ENCODE measurements around the gene RGS7. TPM values are rescaled to one million over a fixed set of nuclear protein-coding genes. Genes with fewer than 3 reads are reported as not detected.

RGS7 gene
- total RNA-seq, 4 donors from 2014 or later: 0.27 TPM; not detected in 3

DNA sequence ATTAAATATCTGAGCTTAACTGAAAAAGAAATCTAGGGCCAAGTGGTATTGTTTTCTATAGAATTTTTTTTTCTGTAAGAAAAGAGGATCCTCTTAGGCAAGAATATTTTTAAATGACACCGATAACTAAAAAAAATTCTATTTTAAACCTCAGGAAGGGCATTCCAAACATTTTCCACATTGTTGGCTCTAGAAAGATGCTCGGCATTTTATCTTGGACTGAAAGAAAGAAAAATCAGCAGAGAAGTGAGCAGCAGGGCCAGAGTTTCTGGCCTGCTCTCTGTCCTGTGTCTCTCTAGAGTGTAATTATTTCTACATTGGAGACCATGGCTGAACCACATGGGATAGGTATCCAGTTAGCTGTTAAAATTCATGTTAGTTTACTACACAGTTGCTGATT is 552.5 kb downstream of the RGS7 start:
- H3K27me3 ChIP-seq: no peaks in the 10 kb centered on the region
- H3K4me1 ChIP-seq: no peaks in the 10 kb centered on the region
- H3K4me3 ChIP-seq: no peak overlapping the region
- no peak overlapping the region for H3K27ac ChIP-seq
- ATAC-seq: no peak
- TF ChIP-seq POLR2AphosphoS5 (IDR thresholded peaks at IDR 0.05) (no peak), POLR2A (IDR thresholded peaks at IDR 0.05) (no peak), EP300 (IDR thresholded peaks at IDR 0.05) (no peak)
- TF ChIP-seq, protein P1, sequence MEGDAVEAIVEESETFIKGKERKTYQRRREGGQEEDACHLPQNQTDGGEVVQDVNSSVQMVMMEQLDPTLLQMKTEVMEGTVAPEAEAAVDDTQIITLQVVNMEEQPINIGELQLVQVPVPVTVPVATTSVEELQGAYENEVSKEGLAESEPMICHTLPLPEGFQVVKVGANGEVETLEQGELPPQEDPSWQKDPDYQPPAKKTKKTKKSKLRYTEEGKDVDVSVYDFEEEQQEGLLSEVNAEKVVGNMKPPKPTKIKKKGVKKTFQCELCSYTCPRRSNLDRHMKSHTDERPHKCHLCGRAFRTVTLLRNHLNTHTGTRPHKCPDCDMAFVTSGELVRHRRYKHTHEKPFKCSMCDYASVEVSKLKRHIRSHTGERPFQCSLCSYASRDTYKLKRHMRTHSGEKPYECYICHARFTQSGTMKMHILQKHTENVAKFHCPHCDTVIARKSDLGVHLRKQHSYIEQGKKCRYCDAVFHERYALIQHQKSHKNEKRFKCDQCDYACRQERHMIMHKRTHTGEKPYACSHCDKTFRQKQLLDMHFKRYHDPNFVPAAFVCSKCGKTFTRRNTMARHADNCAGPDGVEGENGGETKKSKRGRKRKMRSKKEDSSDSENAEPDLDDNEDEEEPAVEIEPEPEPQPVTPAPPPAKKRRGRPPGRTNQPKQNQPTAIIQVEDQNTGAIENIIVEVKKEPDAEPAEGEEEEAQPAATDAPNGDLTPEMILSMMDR (IDR thresholded peaks at IDR 0.05): no peak
- no peaks in the 10 kb centered on the region for H3K36me3 ChIP-seq
- no peaks in the 10 kb centered on the region for H3K9me3 ChIP-seq
- WGBS, 2 donors (ENCODE audit: low coverage in 1 of 2): 26 to 34% methylated on average over 2 of the region's 2 CpGs

DNA sequence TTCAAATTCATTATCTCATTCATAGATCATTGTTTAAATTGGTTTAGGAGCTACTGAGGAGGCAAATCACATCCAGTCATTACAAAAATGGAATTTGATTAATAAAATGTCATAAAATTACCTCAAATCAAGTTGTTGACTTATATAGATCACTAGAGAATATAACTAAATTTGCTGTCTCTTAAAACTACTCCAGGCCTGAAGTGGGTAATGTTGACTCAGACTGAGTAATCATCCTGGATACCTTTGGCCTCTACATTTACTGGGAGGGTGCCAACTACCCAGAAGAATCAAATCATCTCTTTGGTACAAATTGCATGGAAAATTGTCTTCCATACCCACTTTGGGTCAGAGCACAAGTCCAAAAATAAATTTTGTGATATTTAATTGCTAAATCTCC is 553.9 kb downstream of the RGS7 start:
- no peak for ATAC-seq
- TF ChIP-seq, protein P1 (IDR thresholded peaks at IDR 0.05): no peak
- TF ChIP-seq POLR2A (IDR thresholded peaks at IDR 0.05) (no peak), POLR2AphosphoS5 (IDR thresholded peaks at IDR 0.05) (no peak), EP300 (IDR thresholded peaks at IDR 0.05) (no peak)
- Histone ChIP-seq H3K4me3 (no peak overlapping the region), H3K9me3 (no peaks in the 10 kb centered on the region), H3K4me1 (no peaks in the 10 kb centered on the region), H3K27ac (no peak overlapping the region), H3K27me3 (no peaks in the 10 kb centered on the region), H3K36me3 (no peaks in the 10 kb centered on the region)

DNA sequence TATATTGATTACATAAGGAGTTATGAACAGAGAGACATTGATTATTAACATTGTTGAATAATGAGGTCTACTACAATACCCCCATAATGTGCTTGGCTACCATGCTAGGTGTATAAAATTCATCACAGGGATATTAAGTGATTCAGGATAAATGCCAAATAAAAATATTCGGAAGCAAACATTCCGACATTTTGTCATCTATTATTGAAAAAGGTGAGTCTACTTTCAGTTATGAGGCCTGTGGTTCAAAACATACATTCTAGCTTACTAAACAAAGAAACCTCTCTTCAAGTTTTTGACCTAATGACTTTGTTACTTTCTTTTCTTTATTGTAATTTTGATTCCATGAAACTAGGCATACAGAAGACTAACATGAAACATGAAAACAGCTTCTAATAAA is 554.7 kb downstream of the RGS7 start:
- Histone ChIP-seq H3K9me3 (no peaks in the 10 kb centered on the region), H3K27ac (no peak overlapping the region), H3K36me3 (no peaks in the 10 kb centered on the region), H3K4me1 (no peaks in the 10 kb centered on the region), H3K27me3 (no peaks in the 10 kb centered on the region), H3K4me3 (no peak overlapping the region)
- 87 to 91% methylated on average over 2 of the region's 2 CpGs for WGBS, 2 donors (ENCODE audit: low coverage in 1 of 2)
- no peak for ATAC-seq
- TF ChIP-seq POLR2A (IDR thresholded peaks at IDR 0.05) (no peak), EP300 (IDR thresholded peaks at IDR 0.05) (no peak), POLR2AphosphoS5 (IDR thresholded peaks at IDR 0.05) (no peak)
- TF ChIP-seq, protein P1 (IDR thresholded peaks at IDR 0.05): no peak

DNA sequence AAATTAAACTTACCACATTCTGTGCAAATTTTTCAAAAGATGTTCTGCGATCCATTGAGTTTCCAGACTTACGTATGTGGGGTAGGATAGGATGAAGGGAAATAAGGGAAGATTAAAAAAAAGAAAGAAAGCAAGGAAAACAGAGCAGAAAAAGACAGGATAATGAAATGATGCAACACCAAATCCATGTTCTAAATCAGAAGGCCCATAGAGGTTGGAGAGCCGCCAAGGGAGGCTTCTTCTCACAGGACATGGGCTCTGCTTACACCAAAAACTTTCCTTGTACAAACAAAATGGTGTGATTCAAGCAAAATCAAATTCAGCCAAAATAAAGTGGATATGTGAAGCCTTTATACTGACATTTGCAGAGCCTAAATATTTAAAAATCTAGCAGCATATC is 555.6 kb downstream of the RGS7 start:
- ATAC-seq: no peak
- Histone ChIP-seq H3K9me3 (no peaks in the 10 kb centered on the region), H3K27ac (no peak overlapping the region), H3K36me3 (no peaks in the 10 kb centered on the region), H3K27me3 (no peaks in the 10 kb centered on the region), H3K4me3 (no peak overlapping the region), H3K4me1 (no peaks in the 10 kb centered on the region)
- TF ChIP-seq, protein P1 (IDR thresholded peaks at IDR 0.05): no peak
- no peak for TF ChIP-seq POLR2A (IDR thresholded peaks at IDR 0.05)
- TF ChIP-seq EP300 (IDR thresholded peaks at IDR 0.05): no peak
- no peak for TF ChIP-seq POLR2AphosphoS5 (IDR thresholded peaks at IDR 0.05)
- 87 to 97% methylated on average over 3 of the region's 3 CpGs for WGBS, 2 donors (ENCODE audit: low coverage in 1 of 2)

DNA sequence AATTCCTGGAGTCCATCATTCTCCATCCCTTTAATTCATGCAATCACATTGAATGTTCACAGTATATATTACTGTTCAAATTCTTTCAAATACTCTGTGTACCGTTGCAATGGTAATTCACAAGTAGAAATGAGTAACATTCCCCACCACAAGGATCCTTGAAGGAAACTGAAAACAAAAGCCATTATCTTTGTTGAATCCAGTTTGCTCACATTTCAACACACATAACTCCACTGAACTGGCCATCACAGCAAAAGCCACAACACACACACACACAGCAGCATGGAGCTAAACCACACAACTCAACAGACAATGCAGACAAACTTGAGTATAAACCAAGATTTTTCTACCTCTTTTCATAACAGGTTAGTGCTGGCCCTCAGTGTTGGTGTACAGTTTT is 556.7 kb downstream of the RGS7 start:
- Histone ChIP-seq H3K4me1 (no peaks in the 10 kb centered on the region), H3K9me3 (no peaks in the 10 kb centered on the region), H3K27me3 (no peaks in the 10 kb centered on the region), H3K36me3 (no peaks in the 10 kb centered on the region), H3K4me3 (no peak overlapping the region), H3K27ac (no peak overlapping the region)
- 67 to 85% methylated on average over 1 of the region's 1 CpG for WGBS, 2 donors (ENCODE audit: low coverage in 1 of 2)
- TF ChIP-seq, protein P1 (IDR thresholded peaks at IDR 0.05): no peak
- no peak for TF ChIP-seq POLR2AphosphoS5 (IDR thresholded peaks at IDR 0.05)
- no peak for TF ChIP-seq EP300 (IDR thresholded peaks at IDR 0.05)
- TF ChIP-seq POLR2A (IDR thresholded peaks at IDR 0.05): no peak
- no peak for ATAC-seq

Data from gastroesophageal sphincter (tissue), 4 donors.